C4-2B (cell line): Measurements from ENCODE around the gene MAP3K7.

Experiments used
- CTCF ChIP-seq: fragments of 450-650 bp; conservative IDR thresholded peaks from 2 replicates; pipeline ENCODE4 v1.5.1; 2017; ENCODE audit warnings: mild to moderate bottlenecking
- ZFX ChIP-seq: fragments of 450-650 bp; IDR thresholded peaks from 2 replicates; pipeline ENCODE4 v1.6.1; 2017

GRCh38 chr6:90533615-90534336, 53.1 kb downstream of the MAP3K7 start:
- TF ChIP-seq CTCF, result no peak
- no peak for TF ChIP-seq ZFX
